ENCODE results near the gene SHISAL1.
"Not testable (repeated sequence)": the region's sequence is repeated elsewhere in the genome, so short reads cannot be mapped to it uniquely, and the experiment has no call there.

- TF ChIP-seq, protein P1, sequence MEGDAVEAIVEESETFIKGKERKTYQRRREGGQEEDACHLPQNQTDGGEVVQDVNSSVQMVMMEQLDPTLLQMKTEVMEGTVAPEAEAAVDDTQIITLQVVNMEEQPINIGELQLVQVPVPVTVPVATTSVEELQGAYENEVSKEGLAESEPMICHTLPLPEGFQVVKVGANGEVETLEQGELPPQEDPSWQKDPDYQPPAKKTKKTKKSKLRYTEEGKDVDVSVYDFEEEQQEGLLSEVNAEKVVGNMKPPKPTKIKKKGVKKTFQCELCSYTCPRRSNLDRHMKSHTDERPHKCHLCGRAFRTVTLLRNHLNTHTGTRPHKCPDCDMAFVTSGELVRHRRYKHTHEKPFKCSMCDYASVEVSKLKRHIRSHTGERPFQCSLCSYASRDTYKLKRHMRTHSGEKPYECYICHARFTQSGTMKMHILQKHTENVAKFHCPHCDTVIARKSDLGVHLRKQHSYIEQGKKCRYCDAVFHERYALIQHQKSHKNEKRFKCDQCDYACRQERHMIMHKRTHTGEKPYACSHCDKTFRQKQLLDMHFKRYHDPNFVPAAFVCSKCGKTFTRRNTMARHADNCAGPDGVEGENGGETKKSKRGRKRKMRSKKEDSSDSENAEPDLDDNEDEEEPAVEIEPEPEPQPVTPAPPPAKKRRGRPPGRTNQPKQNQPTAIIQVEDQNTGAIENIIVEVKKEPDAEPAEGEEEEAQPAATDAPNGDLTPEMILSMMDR (IDR thresholded peaks at IDR 0.05): not testable (repeated sequence)
- TF ChIP-seq POLR2AphosphoS5 (IDR thresholded peaks at IDR 0.05): not testable (repeated sequence)
Observed at GRCh38 chr22:44323140-44323790, 10.5 kb upstream of the SHISAL1 start.
